Fibroblast of mammary gland (primary cell): ENCODE data around the gene PTPRM.
A peak's percentile ranks its signal among the peaks of the same experiment; 100 is the strongest.

ENCODE experiments used
- DNase-seq: peaks from one replicate; pipeline ENCODE4 v3.0.0-alpha.2; 2010; ENCODE audit warnings: low read depth
- H3K4me3 ChIP-seq: 2 replicates; pipeline ENCODE4 v1.5.1; 2011; ENCODE audit warnings: low read depth, mild to moderate bottlenecking, low read length, moderate library complexity; ENCODE audit not compliant: control insufficient read depth
- CTCF ChIP-seq: conservative IDR thresholded peaks from 2 replicates; pipeline ENCODE4 v1.5.1; 2011; ENCODE audit warnings: low read depth, low read length, inconsistent platforms; ENCODE audit not compliant: control insufficient read depth, insufficient read depth

PTPRM gene

GRCh38 chr18:7532942-7533341 is 34.2 kb upstream of the PTPRM start:
- no peak overlapping the region for H3K4me3 ChIP-seq
- no peak for TF ChIP-seq CTCF
- DNase-seq, result no peak

GRCh38 chr18:7535436-7536205 is 31.5 kb upstream of the PTPRM start:
- no peak for DNase-seq
- H3K4me3 ChIP-seq, result no peak overlapping the region
- TF ChIP-seq CTCF, result no peak

GRCh38 chr18:7537145-7537544 is 30.0 kb upstream of the PTPRM start:
- TF ChIP-seq CTCF, result no peak
- DNase-seq, result no peak
- H3K4me3 ChIP-seq, result no peak overlapping the region

- no peak overlapping the region for H3K4me3 ChIP-seq
- no peak for DNase-seq
- TF ChIP-seq CTCF, result no peak
These were observed 25.3 kb upstream of the PTPRM start for GRCh38 chr18:7541835-7542234.

- H3K4me3 ChIP-seq, result no peak overlapping the region
- TF ChIP-seq CTCF, result no peak
- DNase-seq, result no peak
These were observed 22.4 kb upstream of the PTPRM start for GRCh38 chr18:7544686-7545085.

- no peak for TF ChIP-seq CTCF
- H3K4me3 ChIP-seq, result no peak overlapping the region
- DNase-seq, result peak; percentile 61
These were observed 21.4 kb upstream of the PTPRM start for GRCh38 chr18:7545734-7546133.
